GM21381 (cell line): ENCODE measurements around the gene GP9.
"Not testable (repeated sequence)": the region's sequence is repeated elsewhere in the genome, so short reads cannot be mapped to it uniquely, and the experiment has no call there.

Experiments
- ATAC-seq: cut with Tn5 transposase; IDR thresholded peaks from one replicate; pipeline ENCODE4 v1.9.1; 2021; ENCODE audit warnings: mild to moderate bottlenecking, moderate library complexity; ENCODE audit not compliant: unreplicated experiment

Gene GP9

DNA sequence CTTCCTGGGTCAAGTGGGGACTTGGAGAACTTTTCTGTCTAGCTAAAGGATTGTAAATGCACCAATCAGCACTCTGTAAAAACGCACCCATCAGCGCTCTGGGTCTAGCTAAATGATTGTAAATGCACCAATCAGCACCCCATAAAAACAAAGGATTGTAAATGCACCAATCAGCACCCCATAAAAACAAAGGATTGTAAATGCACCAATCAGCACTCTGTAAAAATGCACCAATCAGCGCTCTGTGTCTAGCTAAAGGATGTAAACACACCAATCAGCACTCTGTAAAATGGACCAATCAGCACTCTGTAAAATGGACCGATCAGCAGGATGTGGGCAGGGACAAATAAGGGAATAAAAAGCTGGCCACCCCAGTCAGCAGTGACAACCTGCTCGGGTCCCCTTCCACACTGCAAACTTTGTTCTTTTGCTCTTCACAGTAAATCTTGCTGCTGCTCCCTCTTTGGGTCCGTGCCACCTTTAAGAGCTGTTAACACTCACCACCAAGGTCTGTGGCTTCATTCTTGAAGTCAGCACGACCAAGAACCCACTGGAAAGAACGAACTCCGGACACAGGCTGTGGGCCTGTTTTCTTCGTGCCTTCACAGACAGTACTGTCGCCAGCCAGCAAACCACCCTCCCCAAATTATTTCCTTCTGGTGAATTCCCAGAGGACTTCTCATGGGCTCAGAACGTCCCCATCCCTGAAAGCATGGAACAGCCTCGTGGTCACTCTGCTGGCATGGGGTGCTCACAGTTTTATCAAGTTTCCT, 8.9 kb downstream of the GP9 start:
- ATAC-seq = not testable (repeated sequence)

DNA sequence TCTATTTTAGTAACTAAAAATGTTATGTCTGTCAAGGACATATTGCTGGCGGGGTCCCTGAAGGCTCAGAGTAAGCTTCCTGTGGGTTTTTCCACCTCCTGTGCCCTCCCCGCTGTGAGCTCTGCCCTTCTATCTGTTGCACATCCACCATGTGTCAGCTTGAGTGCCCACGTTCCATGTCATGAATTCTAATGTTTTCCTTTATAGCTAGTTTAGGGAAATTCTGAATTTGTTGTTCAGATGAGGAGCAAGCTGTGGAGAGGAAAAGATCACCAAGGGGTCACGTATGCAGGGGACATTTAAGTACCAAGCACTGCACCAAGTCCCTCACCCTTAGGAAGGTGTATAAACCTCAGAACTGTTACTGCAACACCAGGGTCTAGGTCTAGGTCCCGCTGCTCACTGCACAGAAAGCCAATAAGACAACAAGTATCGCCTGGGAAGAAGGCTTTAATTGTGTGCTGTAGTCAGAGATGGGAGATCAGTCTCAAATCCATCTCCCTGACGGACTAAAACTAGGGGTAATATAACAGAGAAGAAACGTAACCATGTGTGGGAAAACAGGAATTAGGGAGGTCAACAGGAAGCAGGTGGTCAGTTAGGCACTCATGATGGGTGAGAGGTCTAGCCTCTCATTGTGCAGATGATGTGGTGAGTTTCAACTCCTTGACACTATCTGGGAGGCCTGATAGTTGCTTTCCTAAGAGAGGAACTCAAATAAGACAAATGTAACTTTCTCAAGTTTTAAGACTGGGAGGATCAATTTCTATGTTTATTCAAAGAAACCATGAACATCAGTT, 9.7 kb downstream of the GP9 start:
- ATAC-seq = no peak

DNA sequence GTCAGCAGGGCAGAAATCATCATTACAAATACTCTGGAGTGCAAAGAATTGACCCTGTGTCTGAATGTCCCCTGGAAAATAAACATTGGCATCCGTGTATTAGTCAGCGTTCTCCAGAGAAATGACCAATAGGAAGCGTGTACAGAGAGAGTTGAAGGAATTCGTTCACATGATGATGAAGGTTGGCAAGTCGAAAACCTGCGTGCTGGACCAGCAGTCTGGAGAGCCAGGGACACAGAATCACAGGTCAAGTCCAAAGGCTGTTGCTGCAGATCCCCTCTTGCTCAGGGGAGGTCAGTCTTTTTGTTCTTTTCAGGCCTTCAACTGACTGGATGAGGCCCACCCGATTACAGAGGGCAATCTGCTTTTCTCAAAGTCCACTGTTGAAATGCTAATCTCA, 16.6 kb downstream of the GP9 start:
- no peak for ATAC-seq

DNA sequence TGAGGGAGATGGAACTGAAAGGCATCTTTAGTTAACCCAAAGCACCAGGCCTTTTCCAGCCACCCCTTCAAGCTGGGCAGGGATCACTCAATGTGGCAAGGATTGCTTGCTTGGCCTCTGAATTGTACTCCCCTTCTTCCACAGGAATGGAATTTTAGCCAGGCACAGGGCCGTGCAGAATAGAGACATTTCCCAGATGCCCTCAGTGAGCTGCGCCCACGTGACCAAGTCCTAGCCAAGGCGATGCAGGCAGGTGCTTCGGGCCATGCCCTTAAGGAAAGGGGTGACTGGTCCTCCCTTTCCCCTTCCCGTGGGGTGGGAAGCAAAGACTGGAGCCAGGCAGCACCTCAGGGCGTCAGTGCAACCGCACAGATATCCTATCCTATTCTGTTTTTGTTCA, 17.9 kb downstream of the GP9 start:
- no peak for ATAC-seq

DNA sequence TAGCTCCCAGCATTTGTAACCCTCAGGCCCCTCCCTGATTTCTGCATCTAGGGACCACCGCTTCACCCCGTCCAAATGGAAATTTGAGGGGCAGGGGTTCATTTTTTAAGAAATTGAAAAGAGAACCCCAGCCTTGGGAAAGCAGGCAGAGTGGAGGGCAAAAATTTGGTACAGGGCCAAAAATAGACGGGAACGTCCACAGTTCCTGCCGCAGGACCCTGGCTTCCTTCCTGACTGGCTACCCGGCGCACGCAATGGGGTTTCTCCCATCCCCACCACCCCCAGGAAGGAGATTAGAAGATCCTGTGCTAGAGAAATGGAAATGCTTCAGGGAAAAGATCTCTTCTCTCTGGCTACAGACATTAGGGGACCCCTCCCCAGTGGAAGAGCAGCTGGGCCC, 20.9 kb downstream of the GP9 start:
- ATAC-seq = no peak

DNA sequence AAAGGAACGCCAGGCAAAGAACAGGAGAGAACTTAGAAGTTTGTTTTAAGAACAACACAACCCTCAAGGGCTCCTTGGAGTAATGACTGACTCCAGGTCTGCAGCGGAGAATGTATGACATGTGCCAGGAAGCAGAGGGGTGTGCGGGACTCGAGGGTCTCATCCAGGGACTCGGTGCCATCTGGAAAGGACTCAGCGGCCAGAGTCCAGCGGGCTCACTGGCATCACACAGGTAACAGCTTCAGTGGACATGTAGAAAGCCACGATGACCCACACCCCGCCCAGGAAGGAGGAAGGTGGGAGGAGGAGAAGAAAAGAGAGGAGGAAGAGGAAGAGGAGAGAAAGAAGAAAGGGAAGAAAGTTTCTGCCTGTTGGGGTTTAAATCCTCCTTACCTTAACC, 21.4 kb downstream of the GP9 start:
- ATAC-seq = no peak

DNA sequence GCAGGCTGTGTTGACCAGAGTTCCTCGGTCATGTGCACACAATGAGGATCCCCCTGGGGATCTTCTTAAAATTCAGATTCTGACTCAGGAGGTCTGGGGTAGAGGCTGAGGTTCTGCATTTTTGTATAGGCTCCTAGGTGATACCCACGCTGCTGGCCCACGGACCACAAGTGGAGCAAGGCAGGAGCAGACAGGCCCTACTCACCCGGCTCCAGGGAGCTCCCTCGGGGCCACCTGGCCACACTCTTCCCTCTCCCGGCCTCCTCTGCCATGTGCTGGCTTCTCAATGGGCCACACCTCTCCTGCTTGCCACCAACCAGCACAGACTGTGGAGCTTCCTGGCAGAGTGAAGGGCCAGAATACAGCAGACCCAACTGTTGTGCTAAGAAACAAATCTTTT, 23.9 kb downstream of the GP9 start:
- ATAC-seq = no peak

DNA sequence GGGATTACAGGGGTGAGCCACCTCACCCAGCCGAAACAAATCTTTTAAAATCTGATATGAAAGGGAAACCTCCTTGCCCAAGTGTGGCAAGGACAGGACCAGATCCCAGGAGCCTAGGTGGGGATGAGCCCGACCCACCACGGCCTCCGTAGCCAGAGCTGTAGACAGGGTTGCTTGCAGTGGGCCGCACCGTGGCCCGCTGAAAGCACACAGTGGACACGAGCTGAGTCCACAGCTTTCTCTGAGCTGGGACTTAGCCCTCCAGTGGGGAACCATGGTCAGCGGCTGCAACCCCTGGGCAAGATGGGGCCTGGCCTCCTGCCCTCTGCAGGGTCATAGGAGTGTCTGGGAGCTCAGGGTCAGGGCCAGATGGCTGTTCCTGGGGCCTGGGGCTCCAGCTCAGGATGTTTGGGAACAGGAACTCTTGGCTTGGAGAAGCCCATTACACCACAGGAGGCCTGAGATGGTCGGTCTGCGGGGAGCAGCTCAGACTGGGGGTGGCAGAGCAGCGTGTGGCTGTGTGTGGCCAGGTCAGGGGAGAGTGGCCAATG, 24.7 kb downstream of the GP9 start:
- ATAC-seq = no peak

DNA sequence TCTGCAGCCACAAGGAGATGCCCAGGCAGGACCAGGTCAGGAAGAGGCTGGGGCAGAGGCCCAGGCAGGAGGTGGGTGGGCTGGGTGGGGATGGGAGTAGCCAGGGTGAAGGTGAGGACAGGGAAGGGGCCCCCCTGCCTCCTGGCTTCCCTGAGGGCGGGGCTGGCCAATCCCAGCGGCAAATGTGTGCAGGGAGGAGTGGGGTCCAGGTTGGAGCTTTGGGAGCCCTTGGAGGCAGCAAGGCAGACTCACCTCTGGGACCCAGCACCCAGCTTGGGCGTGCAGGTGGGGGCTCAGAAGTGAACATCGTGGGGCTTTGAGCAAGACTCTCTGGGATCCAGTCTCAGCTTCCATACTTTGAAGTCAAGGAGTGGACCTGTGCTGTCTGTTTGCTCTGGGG, 25.2 kb downstream of the GP9 start:
- no peak for ATAC-seq

DNA sequence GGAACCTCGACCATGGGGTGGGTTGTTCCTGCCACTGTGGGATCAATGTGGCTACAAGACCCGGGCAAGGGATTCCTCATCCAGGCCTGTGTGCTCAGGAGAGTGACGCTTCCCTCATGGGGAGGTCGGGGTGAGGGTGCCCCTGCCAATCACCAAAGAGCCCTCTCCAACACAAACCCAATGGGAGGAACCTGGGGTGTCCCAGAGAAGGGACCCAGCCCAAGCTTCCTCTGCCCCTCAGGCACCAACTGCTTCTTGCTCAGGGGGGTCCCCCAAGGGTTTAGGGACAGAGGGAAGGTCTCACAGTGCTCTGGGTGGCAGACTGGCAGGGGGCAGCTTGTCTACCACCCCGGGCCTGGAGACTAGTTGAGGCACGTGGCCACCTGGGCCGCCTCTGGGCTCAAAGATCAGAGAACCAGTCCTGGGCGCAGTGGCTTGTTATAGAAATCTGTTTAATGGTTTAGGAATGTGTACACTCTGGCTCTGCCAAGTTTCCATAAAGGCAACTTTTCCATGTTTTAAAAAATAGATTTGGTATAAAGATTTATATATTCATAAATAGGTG, 26.6 kb downstream of the GP9 start:
- no peak for ATAC-seq

DNA sequence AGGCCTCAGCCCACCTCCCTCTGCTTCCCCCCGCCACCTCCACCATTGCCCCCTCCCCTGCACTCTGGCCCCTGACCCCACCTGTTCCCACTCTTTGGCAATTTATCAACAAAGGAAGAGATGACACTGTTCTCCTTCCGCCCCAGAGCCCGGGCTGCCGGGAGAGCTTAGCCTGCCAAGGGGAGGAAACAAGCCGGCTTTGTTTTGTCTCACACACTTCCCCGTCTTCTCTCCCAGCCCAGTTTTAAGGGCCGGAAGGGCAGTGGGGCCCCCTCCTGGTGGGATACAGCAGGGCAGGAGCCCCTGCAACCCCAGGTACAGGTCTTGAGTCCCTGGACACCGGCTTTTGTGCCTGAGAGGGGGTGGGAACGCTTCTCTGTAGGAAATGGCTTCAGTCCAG, 27.3 kb downstream of the GP9 start:
- peak; percentile 48 for ATAC-seq

DNA sequence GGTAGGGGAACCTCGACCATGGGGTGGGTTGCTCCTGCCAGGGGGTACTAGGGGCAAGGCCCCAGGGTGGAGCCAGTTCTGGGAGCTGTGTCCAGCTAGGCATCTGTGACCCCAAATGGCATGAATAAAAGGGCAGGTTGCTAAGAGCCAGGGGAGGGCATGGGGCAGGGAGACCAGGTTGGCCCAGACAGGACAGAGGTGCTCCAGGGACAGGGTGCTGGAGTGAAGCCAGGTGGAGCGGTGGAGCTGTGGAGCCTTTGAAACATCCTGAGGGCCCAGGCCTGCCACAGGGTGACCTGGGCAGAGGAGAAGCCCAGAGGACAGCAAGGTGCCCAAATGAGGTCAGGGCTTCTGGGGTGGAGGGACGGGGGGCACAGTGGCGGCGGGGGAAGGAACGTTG, 27.7 kb downstream of the GP9 start:
- ATAC-seq = not testable (repeated sequence)

DNA sequence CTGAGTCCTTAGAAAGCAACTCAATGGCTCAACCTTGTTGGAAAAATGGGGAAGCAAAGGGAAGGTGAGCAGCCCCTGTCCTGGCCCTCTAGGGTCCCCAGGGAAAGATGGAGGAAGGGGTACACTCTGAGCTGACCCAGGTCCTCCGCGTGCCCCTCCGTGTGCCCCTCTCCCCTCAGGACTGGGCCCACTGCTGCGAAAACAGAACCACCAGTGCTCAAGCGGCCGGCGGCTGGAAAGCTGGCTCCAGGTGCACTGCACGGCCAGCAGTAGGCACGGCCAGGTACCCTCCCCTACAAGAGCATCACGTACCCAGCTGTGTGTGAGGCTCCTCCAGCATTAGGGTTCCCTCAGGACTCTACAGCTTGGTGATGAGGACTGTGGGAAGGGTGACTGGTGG, 34.7 kb downstream of the GP9 start:
- no peak for ATAC-seq

DNA sequence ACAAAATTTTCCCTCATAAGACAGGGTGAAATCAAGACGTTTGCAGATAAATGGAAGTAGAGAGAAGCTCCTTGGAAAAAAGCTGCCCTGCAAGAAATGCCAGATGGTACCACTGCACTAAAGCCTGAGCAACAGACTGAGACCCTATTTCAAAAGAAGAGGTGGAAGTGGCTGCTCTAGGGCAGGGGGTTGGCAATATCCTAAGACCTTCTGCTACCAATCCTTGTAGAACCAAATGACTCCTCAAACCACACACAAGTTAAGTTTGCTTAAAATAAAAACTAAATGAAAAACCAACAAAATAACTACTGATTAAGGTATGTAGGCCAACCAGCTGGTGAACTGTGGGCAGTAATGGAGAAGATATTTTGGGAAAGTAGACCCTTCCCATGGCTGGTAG, 39.7 kb downstream of the GP9 start:
- no peak for ATAC-seq

DNA sequence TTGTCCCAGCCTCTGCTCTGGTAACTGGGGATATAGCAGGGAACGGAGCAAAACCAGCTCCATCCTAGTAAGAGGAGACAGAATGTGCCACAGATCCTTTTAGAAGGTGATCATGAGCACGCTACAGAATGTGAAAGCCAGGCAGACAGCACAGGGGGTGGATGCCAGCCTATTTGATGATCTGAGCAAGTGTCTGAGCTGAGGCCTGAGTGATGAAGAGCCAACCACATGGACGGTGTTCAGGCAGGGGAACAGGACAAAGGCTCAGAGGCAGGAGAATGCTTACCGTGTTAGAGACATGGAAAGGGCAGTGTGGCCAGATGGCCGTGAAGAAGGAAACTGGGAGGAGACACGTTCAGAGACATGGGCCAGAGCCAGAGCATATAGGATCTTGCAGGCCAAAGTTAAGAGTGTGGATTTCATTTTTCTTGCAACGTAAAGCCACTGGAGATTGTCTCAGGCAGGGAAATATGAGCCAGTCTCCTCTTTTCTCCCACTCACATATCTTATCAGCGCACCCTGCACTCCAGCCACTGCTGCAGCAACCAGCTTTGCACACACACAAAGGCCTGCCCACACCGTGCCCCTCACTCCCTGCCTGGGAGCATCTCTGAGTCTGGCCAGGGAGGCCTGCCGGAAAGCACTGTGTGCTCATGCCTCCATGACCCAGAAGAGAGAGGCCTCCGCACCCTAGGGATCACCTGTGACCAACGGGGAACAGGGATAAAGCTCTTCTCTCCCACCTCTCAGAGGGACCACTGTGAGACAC, 41.0 kb downstream of the GP9 start:
- ATAC-seq = no peak

DNA sequence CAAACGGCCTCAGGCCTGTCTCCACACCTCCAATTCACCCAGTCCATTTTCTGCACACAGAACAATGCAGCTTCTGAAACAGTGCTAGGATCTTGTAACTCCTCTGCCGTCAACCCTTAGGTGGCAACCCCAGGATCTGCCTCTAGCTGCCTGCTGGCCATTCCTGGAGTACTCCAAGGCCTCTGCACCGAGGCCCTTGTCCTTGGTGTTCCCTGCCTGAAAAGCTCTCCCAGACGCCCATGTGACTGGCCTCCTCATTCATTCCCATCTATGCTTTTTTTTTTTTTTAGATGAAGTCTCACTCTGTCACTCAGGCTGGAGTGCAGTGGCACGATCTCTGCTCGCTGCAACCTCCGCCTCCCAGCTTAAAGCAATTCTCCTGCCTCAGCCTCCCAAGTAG, 42.7 kb downstream of the GP9 start:
- ATAC-seq = no peak

DNA sequence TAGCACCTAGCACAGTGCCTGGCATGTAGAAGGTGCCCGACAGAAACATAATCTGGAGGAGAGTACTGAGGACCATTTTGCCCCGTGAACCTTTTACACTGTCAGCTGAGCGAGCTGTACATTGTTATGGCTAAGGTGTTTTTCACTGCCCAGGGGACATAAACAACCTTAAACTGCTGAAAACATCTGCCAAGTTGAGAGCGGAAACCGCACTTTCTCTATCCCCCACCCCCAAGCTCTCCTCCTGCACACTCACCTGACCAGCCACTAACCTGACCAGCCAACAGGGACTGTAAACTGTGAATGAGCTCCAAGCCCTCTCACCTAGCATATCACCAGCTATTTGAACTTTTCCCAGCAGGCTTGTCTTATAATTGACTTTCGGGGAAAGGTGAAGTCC, 43.5 kb downstream of the GP9 start:
- ATAC-seq = no peak

DNA sequence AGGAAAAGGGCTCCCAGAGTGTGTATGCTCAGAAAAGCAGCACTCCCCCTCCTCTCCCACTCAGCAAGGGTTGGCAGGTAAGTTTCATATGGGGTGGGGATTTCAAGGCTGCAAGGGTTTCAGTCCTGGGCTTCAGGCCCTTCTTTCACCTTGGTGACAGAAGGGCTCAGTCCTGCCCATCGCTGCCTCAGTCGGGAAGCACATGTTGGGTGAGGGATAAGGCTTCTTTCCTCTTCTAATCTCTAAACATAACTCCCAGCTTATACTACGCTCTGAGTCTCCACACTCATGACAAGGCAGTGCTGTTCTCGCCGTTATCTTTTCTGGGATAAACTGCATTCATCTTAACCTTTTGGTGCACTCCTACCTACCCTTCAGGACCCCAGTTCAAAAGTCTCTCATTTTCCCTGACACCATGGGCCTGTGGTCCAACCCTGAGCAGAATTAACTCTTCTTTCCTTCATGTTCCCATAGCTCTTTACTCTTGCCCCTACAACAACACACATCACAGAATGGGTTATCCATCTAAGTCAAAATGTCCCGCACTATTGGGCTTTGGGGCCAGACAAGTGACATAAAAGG, 44.0 kb downstream of the GP9 start:
- no peak for ATAC-seq

DNA sequence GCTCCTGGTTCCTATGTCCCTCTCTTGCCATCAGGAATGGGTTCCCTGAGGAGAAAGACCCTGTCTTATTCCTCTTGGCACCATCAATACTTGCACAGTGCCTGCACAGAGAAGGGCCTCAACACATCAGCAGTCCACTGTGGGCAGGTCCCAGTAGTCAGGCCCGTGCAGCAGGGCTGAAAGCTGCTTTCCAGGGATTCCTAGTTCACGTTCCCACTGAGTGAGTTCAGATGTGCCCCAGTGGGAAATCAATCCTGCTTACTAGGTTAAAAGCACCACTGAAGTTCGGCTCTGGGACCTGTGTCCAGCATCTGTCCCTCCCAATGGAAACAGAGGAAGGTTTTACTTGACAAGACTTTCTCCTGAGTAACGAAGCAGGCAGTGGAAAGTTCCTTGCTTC, 45.3 kb downstream of the GP9 start:
- ATAC-seq = no peak

DNA sequence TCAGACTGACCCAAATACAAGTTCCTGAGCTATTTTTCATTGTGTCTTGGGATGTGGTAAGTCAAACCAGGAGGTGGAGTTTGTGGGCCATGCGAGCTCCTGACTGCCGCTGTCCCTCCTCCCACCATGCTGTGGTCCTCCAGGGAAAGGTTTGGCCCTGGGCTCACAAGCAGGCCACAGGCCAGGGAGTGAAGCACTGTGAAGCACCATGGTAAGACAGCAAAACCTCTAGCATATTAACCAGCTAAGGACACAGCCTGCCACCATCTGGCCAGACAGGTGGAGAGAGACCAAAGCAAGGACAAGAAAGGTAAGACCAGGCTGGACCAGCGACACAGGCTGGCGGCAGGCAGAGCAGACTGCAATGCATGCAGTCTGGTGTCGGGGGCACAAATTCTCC, 45.7 kb downstream of the GP9 start:
- ATAC-seq = no peak
